Peyer's patch (tissue), 4 donors: ENCODE measurements around the gene TTC12.

Experiments
- POLR2A ChIP-seq, 2 donors: fragments of 450-650 bp; IDR thresholded peaks; one replicate each; pipeline ENCODE4 v1.5.1; 2017; ENCODE audit warnings: antibody characterized with exemption in 2 of 2, mild to moderate bottlenecking in 2 of 2, moderate library complexity in 2 of 2
- TF ChIP-seq, protein P1 (sequence below), 6 experiments: fragments of 450-650 bp in 4 of 6; fragments of 200-600 bp in 2 of 6; sonication (generic) in 1 of 6; IDR thresholded peaks; one replicate each; pipeline ENCODE4 v1.5.1; 2017 to 2019; ENCODE audit warnings: antibody characterized with exemption in 6 of 6, mild to moderate bottlenecking in 3 of 6, moderate library complexity in 1 of 6

- TF ChIP-seq, protein P1, sequence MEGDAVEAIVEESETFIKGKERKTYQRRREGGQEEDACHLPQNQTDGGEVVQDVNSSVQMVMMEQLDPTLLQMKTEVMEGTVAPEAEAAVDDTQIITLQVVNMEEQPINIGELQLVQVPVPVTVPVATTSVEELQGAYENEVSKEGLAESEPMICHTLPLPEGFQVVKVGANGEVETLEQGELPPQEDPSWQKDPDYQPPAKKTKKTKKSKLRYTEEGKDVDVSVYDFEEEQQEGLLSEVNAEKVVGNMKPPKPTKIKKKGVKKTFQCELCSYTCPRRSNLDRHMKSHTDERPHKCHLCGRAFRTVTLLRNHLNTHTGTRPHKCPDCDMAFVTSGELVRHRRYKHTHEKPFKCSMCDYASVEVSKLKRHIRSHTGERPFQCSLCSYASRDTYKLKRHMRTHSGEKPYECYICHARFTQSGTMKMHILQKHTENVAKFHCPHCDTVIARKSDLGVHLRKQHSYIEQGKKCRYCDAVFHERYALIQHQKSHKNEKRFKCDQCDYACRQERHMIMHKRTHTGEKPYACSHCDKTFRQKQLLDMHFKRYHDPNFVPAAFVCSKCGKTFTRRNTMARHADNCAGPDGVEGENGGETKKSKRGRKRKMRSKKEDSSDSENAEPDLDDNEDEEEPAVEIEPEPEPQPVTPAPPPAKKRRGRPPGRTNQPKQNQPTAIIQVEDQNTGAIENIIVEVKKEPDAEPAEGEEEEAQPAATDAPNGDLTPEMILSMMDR (IDR thresholded peaks at IDR 0.05), result no peak
- TF ChIP-seq POLR2A (IDR thresholded peaks at IDR 0.05), result no peak
Measured at GRCh38 chr11:113329725-113330124, 15.3 kb downstream of the TTC12 start.
